Esophagus squamous epithelium (tissue), 5 donors: Measurements from ENCODE around the gene CSDE1. TPM values are rescaled to one million over a fixed set of nuclear protein-coding genes. Genes with fewer than 3 reads are reported as not detected.

ENCODE experiments used
- DNase-seq: peaks from one replicate; lab custom pipeline; 2025; lab: John Stamatoyannopoulos, UW
- H3K27ac ChIP-seq, 4 donors: fragments of 200-600 bp; sonication (generic); one replicate each; pipeline ENCODE4 v1.5.1; 2016 to 2019; ENCODE audit warnings: mild to moderate bottlenecking in 1 of 4
- H3K27me3 ChIP-seq, 4 donors: fragments of 200-600 bp; sonication (generic); 1 replicate in 3 of 4; 2 replicates in 1 of 4; pipeline versions ENCODE4 v1.5.1 to v1.6.0; 2017 to 2021; ENCODE audit warnings: antibody characterized with exemption in 1 of 4
- H3K36me3 ChIP-seq, 3 donors: fragments of 200-600 bp; sonication (generic); one replicate each; pipeline ENCODE4 v1.5.1; 2016 to 2019
- H3K4me1 ChIP-seq, 3 donors: fragments of 200-600 bp; sonication (generic); one replicate each; pipeline ENCODE4 v1.5.1; 2017 to 2019
- H3K4me3 ChIP-seq, 4 donors: fragments of 200-600 bp; sonication (generic); 1 replicate in 3 of 4; 2 replicates in 1 of 4; pipeline ENCODE4 v1.5.1; 2016 to 2019; ENCODE audit warnings: mild to moderate bottlenecking in 2 of 4, moderate library complexity in 1 of 4
- H3K9me3 ChIP-seq, 3 donors: fragments of 200-600 bp; sonication (generic); one replicate each; pipeline ENCODE4 v1.5.1; 2016 to 2019
- POLR2A ChIP-seq, 4 donors: fragments of 450-650 bp; IDR thresholded peaks; one replicate each; pipeline ENCODE4 v1.6.1; 2017; ENCODE audit warnings: antibody characterized with exemption in 4 of 4, mild to moderate bottlenecking in 4 of 4, moderate library complexity in 3 of 4
- whole genome bisulfite sequencing, 2 donors: methylation state at CpG; one replicate each; pipeline ENCODE4 v1.1.5; 2018; 5-methylcytosine and 5-hydroxymethylcytosine counted together
- intact Hi-C: fragments of 100-400 bp; cut with DNase I; formaldehyde crosslinking; loops from one replicate; pipeline ENCODE4 v1.15.0; 2022
- total RNA-seq, 4 donors: library from RNA; depleted of rRNA; stranded (reverse); fragments of >200 nt; gene quantifications; one replicate each; pipeline ENCODE4 v1.1.0, GENCODE V29; 2016
- TF ChIP-seq, protein P1 (sequence below), 6 experiments: fragments of 450-650 bp in 4 of 6; fragments of 200-600 bp in 2 of 6; sonication (generic) in 2 of 6; IDR thresholded peaks; one replicate each; pipeline ENCODE4 v1.5.1; 2016 to 2019; ENCODE audit warnings: antibody characterized with exemption in 6 of 6, mild to moderate bottlenecking in 4 of 6, moderate library complexity in 4 of 6
- donor health status: DM: yes; HTN: yes; CAD: no.

CSDE1 gene
- total RNA-seq, 4 donors from 2014 or later: 311 to 845 (median 638) TPM

DNA sequence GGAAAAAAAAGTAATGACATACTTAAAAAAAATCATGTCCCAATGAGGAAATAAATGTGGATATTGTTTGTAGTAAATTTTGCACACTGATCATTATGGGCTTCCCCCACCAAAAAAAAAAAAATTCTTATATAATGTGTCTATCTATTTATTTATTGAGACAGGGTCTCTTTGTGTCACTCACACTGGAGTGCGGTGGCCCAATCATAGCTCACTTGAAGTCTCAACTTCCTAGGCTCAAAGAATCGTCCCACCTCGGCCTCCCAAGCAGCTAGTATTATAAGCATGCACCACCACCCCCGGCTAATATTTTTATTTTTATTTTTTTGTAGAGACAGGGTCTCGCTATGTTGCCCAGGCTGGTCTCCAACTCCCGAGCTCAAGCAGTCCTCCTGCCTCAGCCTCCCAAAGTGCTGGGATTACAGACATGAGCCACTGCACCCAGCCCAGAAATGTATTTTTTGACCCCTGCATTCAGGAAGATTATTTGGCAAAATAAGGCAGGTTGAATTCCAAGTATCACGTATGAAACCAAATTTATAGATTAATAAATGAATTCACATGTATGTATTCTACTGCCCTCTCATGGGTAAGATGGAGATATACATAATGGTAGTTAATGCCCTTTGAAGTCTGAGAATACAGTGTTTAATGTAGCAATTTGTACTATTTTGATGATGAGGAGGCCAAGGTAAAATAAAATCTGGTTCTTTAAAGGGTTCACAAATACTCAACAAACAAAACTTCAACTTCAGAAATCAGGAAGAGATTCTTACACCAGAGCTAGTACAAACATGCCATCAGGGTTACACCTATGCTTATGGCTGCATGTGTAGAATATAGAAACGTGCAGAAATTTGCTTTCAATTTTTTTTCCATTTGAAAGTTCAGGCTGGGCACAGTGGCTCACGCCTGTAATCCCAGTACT is 86.5 kb downstream of the CSDE1 start:
- Histone ChIP-seq H3K4me3 (peak overlapping the region in 3 of 4 donors; percentile 63 to 97 (median 89)), H3K27me3 (peaks cover 0 to 7% (median 0%) of the 10 kb centered on the region in 4 donors), H3K36me3 (no peaks in the 10 kb centered on the region), H3K27ac (peak overlapping the region; percentile 94 to 99 (median 96)), H3K4me1 (peaks cover 0 to 40% (median 3%) of the 10 kb centered on the region in 3 donors), H3K9me3 (no peaks in the 10 kb centered on the region)
- intact Hi-C loops: no loop called here
- no peak for TF ChIP-seq POLR2A (IDR thresholded peaks at IDR 0.05)
- TF ChIP-seq, protein P1, sequence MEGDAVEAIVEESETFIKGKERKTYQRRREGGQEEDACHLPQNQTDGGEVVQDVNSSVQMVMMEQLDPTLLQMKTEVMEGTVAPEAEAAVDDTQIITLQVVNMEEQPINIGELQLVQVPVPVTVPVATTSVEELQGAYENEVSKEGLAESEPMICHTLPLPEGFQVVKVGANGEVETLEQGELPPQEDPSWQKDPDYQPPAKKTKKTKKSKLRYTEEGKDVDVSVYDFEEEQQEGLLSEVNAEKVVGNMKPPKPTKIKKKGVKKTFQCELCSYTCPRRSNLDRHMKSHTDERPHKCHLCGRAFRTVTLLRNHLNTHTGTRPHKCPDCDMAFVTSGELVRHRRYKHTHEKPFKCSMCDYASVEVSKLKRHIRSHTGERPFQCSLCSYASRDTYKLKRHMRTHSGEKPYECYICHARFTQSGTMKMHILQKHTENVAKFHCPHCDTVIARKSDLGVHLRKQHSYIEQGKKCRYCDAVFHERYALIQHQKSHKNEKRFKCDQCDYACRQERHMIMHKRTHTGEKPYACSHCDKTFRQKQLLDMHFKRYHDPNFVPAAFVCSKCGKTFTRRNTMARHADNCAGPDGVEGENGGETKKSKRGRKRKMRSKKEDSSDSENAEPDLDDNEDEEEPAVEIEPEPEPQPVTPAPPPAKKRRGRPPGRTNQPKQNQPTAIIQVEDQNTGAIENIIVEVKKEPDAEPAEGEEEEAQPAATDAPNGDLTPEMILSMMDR (IDR thresholded peaks at IDR 0.05): peak in 5 of 6 experiments; percentile 19 to 72 (median 46)
- 35 to 40% methylated on average over 9 of the region's 9 CpGs for WGBS, 2 donors
- no peak for DNase-seq

DNA sequence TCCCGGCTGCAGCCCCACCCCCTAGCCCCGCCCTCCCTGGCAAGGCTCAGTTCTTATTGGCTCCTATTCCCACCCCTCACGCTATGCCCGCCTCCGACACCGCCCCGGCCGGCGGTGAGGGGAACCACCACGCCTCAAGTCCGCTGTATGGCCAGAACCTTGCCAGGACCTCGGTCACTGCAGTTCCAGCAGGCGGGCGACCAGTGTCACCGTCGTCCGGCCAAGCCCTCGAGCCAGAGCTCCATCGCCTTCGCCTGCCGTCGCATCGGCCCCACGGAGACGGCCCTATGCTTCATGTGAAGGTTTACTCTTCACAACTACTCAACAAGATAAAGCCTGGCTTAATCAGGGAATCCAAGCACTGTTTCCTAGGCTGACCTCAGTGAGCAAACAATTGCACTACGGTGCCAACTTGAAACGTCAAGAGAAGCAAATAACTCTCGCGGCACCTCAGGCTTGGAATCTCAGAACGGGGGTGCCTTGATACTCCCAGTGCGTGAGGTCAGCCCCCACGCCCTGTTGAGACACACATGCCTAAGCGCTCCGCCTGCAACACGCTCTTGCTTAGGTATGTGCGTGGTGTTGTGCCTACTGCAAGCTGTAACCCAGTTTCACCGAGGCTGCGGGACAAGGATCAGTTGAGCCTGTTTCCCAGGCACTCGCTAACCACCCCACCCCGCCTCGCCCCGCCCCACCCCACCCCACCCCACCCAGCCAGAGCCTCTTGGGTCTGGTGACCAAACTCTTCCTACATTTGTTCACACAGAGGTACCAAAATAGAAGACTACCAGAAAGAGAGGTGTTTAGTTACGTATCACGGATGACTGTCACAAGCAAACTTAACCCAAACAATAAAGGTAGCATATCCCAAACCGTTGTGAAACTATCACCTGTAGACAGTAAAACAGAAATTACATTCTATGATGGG is 87.4 kb downstream of the CSDE1 start:
- H3K4me1 ChIP-seq: peaks cover 0 to 40% (median 3%) of the 10 kb centered on the region in 3 donors
- intact Hi-C loops: no loop called here
- H3K9me3 ChIP-seq: no peaks in the 10 kb centered on the region
- 3 to 8% methylated on average over 17 to 19 of the region's 45 CpGs for WGBS, 2 donors
- peak overlapping the region; percentile 63 to 97 (median 77) for H3K4me3 ChIP-seq
- H3K27ac ChIP-seq: peak overlapping the region; percentile 94 to 99 (median 96)
- peaks cover 0 to 1% (median 0%) of the 10 kb centered on the region in 4 donors for H3K27me3 ChIP-seq
- peak; percentile 67 for DNase-seq
- TF ChIP-seq POLR2A (IDR thresholded peaks at IDR 0.05): peak in 2 of 4 donors; percentile 26 to 67
- TF ChIP-seq, protein P1 (IDR thresholded peaks at IDR 0.05): peak in 4 of 6 experiments; percentile 12 to 38 (median 24)
- no peaks in the 10 kb centered on the region for H3K36me3 ChIP-seq

DNA sequence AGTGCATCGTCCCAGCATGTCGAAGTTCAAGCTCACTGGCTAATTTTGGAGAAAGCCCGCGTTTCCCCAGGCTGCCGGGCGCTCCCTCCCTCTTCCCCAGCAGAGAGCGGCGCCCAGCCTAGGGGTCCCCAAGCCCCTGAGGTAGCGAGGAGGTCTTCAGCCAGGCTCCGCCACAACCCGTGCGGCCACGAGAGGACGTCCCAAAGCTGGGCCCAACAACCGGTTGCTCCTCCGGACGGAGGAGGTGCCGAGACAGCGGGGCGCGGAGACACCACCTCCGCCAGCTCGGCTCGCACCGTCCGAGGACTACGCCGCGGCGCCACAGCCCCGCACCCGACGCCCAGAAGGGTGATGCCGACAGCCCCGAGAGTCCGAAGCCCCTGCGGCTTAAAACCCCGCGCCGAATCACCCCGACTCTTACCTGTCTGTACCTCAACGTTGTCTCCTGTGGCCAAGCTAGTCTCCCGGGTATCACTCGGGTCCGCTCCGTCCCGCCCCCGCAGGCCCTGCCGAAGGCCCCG is 88.2 kb downstream of the CSDE1 start, which contains the start of gene DENND2C:
Gene DENND2C (minus strand): TSS at position 488 of the 521 bp plus-strand sequence. CDS start 44,065 bp downstream, outside the sequence.
- intact Hi-C loops: no loop called here
- TF ChIP-seq, protein P1 (IDR thresholded peaks at IDR 0.05): no peak
- peak in 3 of 4 donors; percentile 30 to 77 (median 70) for TF ChIP-seq POLR2A (IDR thresholded peaks at IDR 0.05)
- Histone ChIP-seq H3K27me3 (no peaks in the 10 kb centered on the region), H3K4me1 (peaks cover 0 to 40% (median 3%) of the 10 kb centered on the region in 3 donors), H3K27ac (peak within 1 kb of the TSS; percentile 94 to 99 (median 96)), H3K9me3 (no peaks in the 10 kb centered on the region), H3K36me3 (peaks cover 0 to 2% (median 0%) of the 10 kb centered on the region in 3 donors), H3K4me3 (peak within 1 kb of the TSS; percentile 63 to 97 (median 77))
- WGBS, 2 donors: 0% methylated on average over 7 to 21 of the region's 50 CpGs
- DNase-seq: no peak

DNA sequence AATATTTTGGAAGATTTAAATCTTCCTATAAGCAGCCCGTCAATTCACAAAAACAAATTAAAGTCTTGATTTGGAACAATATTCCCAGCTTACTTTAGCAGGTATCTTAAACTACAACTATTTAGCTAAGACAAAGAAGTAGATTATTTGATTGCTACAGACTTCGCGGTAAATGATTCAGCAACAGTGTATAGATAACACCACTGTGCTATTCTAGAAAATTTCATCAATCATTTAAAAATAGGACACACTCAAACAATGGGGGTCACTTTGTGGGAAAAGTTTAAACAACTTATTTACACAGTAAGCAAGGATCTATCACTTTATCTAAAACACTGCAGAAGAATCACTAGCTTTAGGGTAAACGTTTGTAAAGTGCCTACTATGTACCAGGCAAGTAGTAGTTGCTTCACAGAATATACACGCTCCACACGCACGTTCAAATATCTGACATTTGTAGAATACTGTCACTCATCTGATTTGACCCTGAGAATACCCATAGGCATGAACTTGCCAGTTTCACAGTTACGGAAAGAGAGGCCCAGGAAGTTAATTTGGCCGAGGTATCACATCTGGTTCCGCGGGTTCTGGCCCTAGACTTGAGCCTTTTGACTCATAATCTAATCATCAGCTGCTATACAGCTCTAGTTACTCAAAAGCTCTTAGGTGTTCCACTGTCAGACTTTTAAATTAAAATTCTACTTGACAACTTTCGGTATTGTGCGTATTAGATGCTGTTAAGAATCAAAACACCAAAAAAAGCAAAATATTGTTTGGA is 88.8 kb downstream of the CSDE1 start:
- H3K4me3 ChIP-seq: peak overlapping the region; percentile 63 to 97 (median 77)
- H3K9me3 ChIP-seq: no peaks in the 10 kb centered on the region
- WGBS, 2 donors: 22 to 28% methylated on average over 13 of the region's 13 CpGs
- H3K27ac ChIP-seq: peak overlapping the region; percentile 94 to 99 (median 96)
- intact Hi-C loops: no loop called here
- DNase-seq: no peak
- TF ChIP-seq POLR2A (IDR thresholded peaks at IDR 0.05): peak in 1 of 4 donors; percentile 6
- TF ChIP-seq, protein P1 (IDR thresholded peaks at IDR 0.05): no peak
- peaks cover 0 to 6% (median 0%) of the 10 kb centered on the region in 3 donors for H3K36me3 ChIP-seq
- H3K27me3 ChIP-seq: no peaks in the 10 kb centered on the region
- peaks cover 0 to 40% (median 3%) of the 10 kb centered on the region in 3 donors for H3K4me1 ChIP-seq
